ENCODE results near the gene SHB. TPM values are rescaled to one million over a fixed set of nuclear protein-coding genes. Genes with fewer than 3 reads are reported as not detected.
"Not testable (repeated sequence)": the region's sequence is repeated elsewhere in the genome, so short reads cannot be mapped to it uniquely, and the experiment has no call there.

The SHB gene
- polyA plus RNA-seq, 2 of the 4 experiments (the other 2 are of a cell fraction): 15.4 to 22.0 TPM

GRCh38 chr9:37966412-37967013 lies 102.5 kb downstream of the SHB start:
- ATAC-seq: no peak
- POLR2A ChIA-PET: no interaction called here
- Histone ChIP-seq H3K4me3 (no peak overlapping the region), H3K9me3 (no peaks in the 10 kb centered on the region), H3K27ac (peak overlapping the region; percentile 74 to 85), H3K4me1 (peaks cover 84% of the 10 kb centered on the region), H3K4me2 (peak overlapping the region; percentile 80)
- 42% methylated on average over 9 of the region's 9 CpGs for WGBS (ENCODE audit: missing lambda C conversion rate)
- CTCF ChIA-PET: interaction anchor here (0.8 to 1.8 kb wide), 8 partner anchors 8 to 434 kb away, joined by 3 to 7 read pairs (median 3); partner anchors contain the start of gene SHB
- DNase-seq (ENCODE audit: low read depth in 1 of 2, low spot score in 1 of 2): peak in 1 of 2 experiments; percentile 36
- no peak for FAIRE-seq
- TF ChIP-seq HDAC2 (IDR thresholded peaks at IDR 0.05) (no peak), HES2 (IDR thresholded peaks at IDR 0.05) (no peak), FOSL2 (IDR thresholded peaks at IDR 0.05) (no peak), FOSL2 (CRISPR knock-in tag; IDR thresholded peaks at IDR 0.05) (peak; percentile 66), RNF2 (IDR thresholded peaks at IDR 0.05; ENCODE audit: borderline replicate concordance, low read depth) (no peak), JUNB (IDR thresholded peaks at IDR 0.05) (peak; percentile 28; the same call in 1 of the 2 replicates), ATOH8 (CRISPR knock-in tag; IDR thresholded peaks at IDR 0.05; ENCODE audit: low read depth) (no peak), MAX (IDR thresholded peaks at IDR 0.05) (peak; percentile 90), CHD4 (IDR thresholded peaks at IDR 0.05; ENCODE audit: borderline replicate concordance) (no peak), BHLHE40 (IDR thresholded peaks at IDR 0.05; ENCODE audit: low read depth, low read length) (peak; percentile 60)

GRCh38 chr9:37965676-37966345 lies 103.2 kb downstream of the SHB start:
- CTCF ChIA-PET: interaction anchor here (0.8 to 1.8 kb wide), 5 partner anchors 10 to 103 kb away, joined by 3 to 7 read pairs (median 3); partner anchors contain the start of gene SHB
- POLR2A ChIA-PET; DNase-seq (ENCODE audit: low read depth in 1 of 2, low spot score in 1 of 2); ATAC-seq; H3K9me3 ChIP-seq; H3K4me3 ChIP-seq; FAIRE-seq: not testable (repeated sequence)
- Histone ChIP-seq H3K27ac (peak overlapping the region; percentile 74 to 85), H3K4me2 (peak overlapping the region; percentile 80), H3K4me1 (peaks cover 77% of the 10 kb centered on the region)
- WGBS (ENCODE audit: missing lambda C conversion rate): 91% methylated on average over 7 of the region's 7 CpGs

GRCh38 chr9:37965116-37965515 lies 103.9 kb downstream of the SHB start:
- DNase-seq (ENCODE audit: low read depth in 1 of 2, low spot score in 1 of 2): no peak
- Histone ChIP-seq H3K9me3 (no peaks in the 10 kb centered on the region), H3K27ac (peak overlapping the region; percentile 74 to 85), H3K4me1 (peaks cover 70% of the 10 kb centered on the region), H3K4me3 (no peak overlapping the region), H3K4me2 (peak overlapping the region; percentile 80)
- 46% methylated on average over 2 of the region's 2 CpGs for WGBS (ENCODE audit: missing lambda C conversion rate)
- ChIA-PET POLR2A (no interaction called here), CTCF (interaction anchor here (1.4 kb wide), 1 partner anchor 51 kb away, joined by 6 read pairs; no protein-coding TSS in a partner anchor)
- FAIRE-seq: no peak
- TF ChIP-seq CEBPB (IDR thresholded peaks at IDR 0.05) (no peak), ZC3H11A (IDR thresholded peaks at IDR 0.05) (no peak), CHD2 (IDR thresholded peaks at IDR 0.05; ENCODE audit: low read length, partially characterized antibody) (no peak), FOSL2 (IDR thresholded peaks at IDR 0.05) (no peak), FOSL2 (CRISPR knock-in tag; IDR thresholded peaks at IDR 0.05) (no peak), JUN (IDR thresholded peaks at IDR 0.05) (no peak), HEYL (CRISPR knock-in tag; IDR thresholded peaks at IDR 0.05) (no peak), HOXA7 (CRISPR knock-in tag; IDR thresholded peaks at IDR 0.05) (no peak), TFCP2L1 (CRISPR knock-in tag; IDR thresholded peaks at IDR 0.05) (no peak), USF2 (IDR thresholded peaks at IDR 0.05) (no peak), SMC3 (IDR thresholded peaks at IDR 0.05) (no peak), NR3C1 (IDR thresholded peaks at IDR 0.05) (no peak), HOXB13 (CRISPR knock-in tag; IDR thresholded peaks at IDR 0.05; ENCODE audit: low read depth) (no peak), EHMT2 (IDR thresholded peaks at IDR 0.05; ENCODE audit: low read depth) (no peak), HOXB5 (CRISPR knock-in tag; IDR thresholded peaks at IDR 0.05) (no peak), CBX2 (IDR thresholded peaks at IDR 0.05; ENCODE audit: borderline replicate concordance, low read depth) (no peak), NPAS2 (CRISPR knock-in tag; IDR thresholded peaks at IDR 0.05; ENCODE audit: borderline replicate concordance) (no peak), SREBF2 (IDR thresholded peaks at IDR 0.05) (no peak), FOXS1 (CRISPR knock-in tag; IDR thresholded peaks at IDR 0.05) (no peak), RARB (CRISPR knock-in tag; IDR thresholded peaks at IDR 0.05) (no peak)
- peak; percentile 1 to 3; a peak in 2 of 6 replicates for ATAC-seq

All from A549 (cell line).